A549 (cell line): ENCODE measurements around the gene AKAP10. TPM values are rescaled to one million over a fixed set of nuclear protein-coding genes. Genes with fewer than 3 reads are reported as not detected.

Source experiments
- ATAC-seq, 2 experiments: fragments of 200-7000 bp in 1 of 2; fragments of >200 bp in 1 of 2; cut with Nextera tagmentation in 1 of 2; cut with Tn5 transposase in 1 of 2; 3 replicates each; pipeline versions ENCODE4 v1.8.0 to v1.9.1; 2018 to 2020; ENCODE audit warnings: mild to moderate bottlenecking in 1 of 2, moderate library complexity in 1 of 2
- CTCF ChIA-PET: fragments of 300-600 bp; sonication (Branson Sonifier 250); formaldehyde crosslinking; extraction: SDS; loops from one replicate; lab custom pipeline; 2021; ENCODE audit warnings: antibody characterized with exemption, inconsistent platforms; lab: Yijun Ruan, JAX
- POLR2A ChIA-PET: fragments of 350-600 bp; formaldehyde crosslinking; extraction: SDS; loops from one replicate; lab custom pipeline; 2021; ENCODE audit warnings: antibody characterized with exemption, inconsistent platforms; lab: Yijun Ruan, JAX
- DNase-seq, 2 experiments: peaks; one replicate each; pipeline versions ENCODE4 v3.0.0 to v3.0.0-alpha.2; 2011 to 2016; ENCODE audit warnings: low read depth in 1 of 2, low spot score in 1 of 2
- FAIRE-seq: peaks from 2 replicates; lab custom pipeline; 2011; peaks lifted over from hg19 to GRCh38; lab: Jason Lieb, UNC
- H3K27ac ChIP-seq, 2 experiments: fragments of >200 bp; sonication (Bioruptor Twin); formaldehyde crosslinking; 3 replicates each; pipeline ENCODE4 v1.5.1; 2016 to 2017
- H3K4me1 ChIP-seq: fragments of >200 bp; sonication (Bioruptor Twin); formaldehyde crosslinking; 3 replicates; pipeline ENCODE4 v1.6.1; 2016
- H3K4me2 ChIP-seq: fragments of >200 bp; sonication (Bioruptor Twin); formaldehyde crosslinking; 3 replicates; pipeline ENCODE4 v1.6.1; 2016
- H3K4me3 ChIP-seq: fragments of >200 bp; sonication (Bioruptor Twin); formaldehyde crosslinking; 3 replicates; pipeline ENCODE4 v1.5.1; 2016
- H3K9me3 ChIP-seq: fragments of >200 bp; sonication (Bioruptor Twin); formaldehyde crosslinking; 3 replicates; pipeline ENCODE4 v1.6.1; 2016
- ATOH8 ChIP-seq: fragments of 250-450 bp; sonication (Bioruptor Pico); IDR thresholded peaks from 2 replicates; pipeline ENCODE4 v1.5.0; 2020; ENCODE audit warnings: low read depth, mild to moderate bottlenecking, moderate library complexity
- BHLHE40 ChIP-seq: IDR thresholded peaks from 2 replicates; pipeline ENCODE4 v1.6.1; 2012; ENCODE audit warnings: low read depth, low read length, inconsistent platforms
- CBX2 ChIP-seq: fragments of 200-600 bp; sonication (generic); IDR thresholded peaks from 2 replicates; pipeline ENCODE4 v1.6.1; 2016; ENCODE audit warnings: low read depth, mild to moderate bottlenecking, borderline replicate concordance
- CBX8 ChIP-seq: fragments of 200-600 bp; sonication (generic); IDR thresholded peaks from 2 replicates; pipeline ENCODE4 v1.6.1; 2016
- CEBPB ChIP-seq, 2 experiments: fragments of >200 bp in 1 of 2; sonication (Bioruptor Twin) in 1 of 2; formaldehyde crosslinking in 1 of 2; IDR thresholded peaks; 2 replicates each; pipeline ENCODE4 v1.6.1; 2012 to 2016
- CHD2 ChIP-seq: fragments of 150-350 bp; IDR thresholded peaks from 2 replicates; pipeline ENCODE4 v1.6.1; 2014; ENCODE audit warnings: low read length; ENCODE audit not compliant: partially characterized antibody
- CHD4 ChIP-seq: fragments of 200-600 bp; sonication (generic); IDR thresholded peaks from 2 replicates; pipeline ENCODE4 v1.6.1; 2016; ENCODE audit warnings: antibody characterized with exemption, mild to moderate bottlenecking, borderline replicate concordance
- EHMT2 ChIP-seq: fragments of 200-600 bp; sonication (generic); IDR thresholded peaks from 2 replicates; pipeline ENCODE4 v1.6.1; 2016; ENCODE audit warnings: antibody characterized with exemption, low read depth, mild to moderate bottlenecking, moderate library complexity
- EP300 ChIP-seq, 2 experiments: fragments of >200 bp; sonication (Bioruptor Twin); formaldehyde crosslinking; IDR thresholded peaks; 2 replicates in 1 of 2; 3 replicates in 1 of 2; pipeline ENCODE4 v1.6.1; 2016 to 2017
- GATA3 ChIP-seq: IDR thresholded peaks from 2 replicates; pipeline ENCODE4 v1.6.1; 2012; ENCODE audit warnings: borderline replicate concordance
- HOXA7 ChIP-seq: fragments of 250-450 bp; sonication (Bioruptor Pico); IDR thresholded peaks from 2 replicates; pipeline ENCODE4 v1.5.0; 2020; ENCODE audit warnings: mild to moderate bottlenecking, moderate library complexity
- HOXB5 ChIP-seq: fragments of 250-450 bp; sonication (Bioruptor Pico); IDR thresholded peaks from 2 replicates; pipeline ENCODE4 v1.5.0; 2020; ENCODE audit warnings: mild to moderate bottlenecking, moderate library complexity
- JUN ChIP-seq, 2 experiments: fragments of >200 bp; sonication (Bioruptor Twin); formaldehyde crosslinking; IDR thresholded peaks; 2 replicates in 1 of 2; 3 replicates in 1 of 2; pipeline ENCODE4 v1.6.1; 2016 to 2017
- JUNB ChIP-seq: fragments of >200 bp; sonication (Bioruptor Twin); formaldehyde crosslinking; IDR thresholded peaks from 2 replicates; pipeline ENCODE4 v1.6.1; 2016
- KDM1A ChIP-seq: fragments of 200-600 bp; sonication (generic); IDR thresholded peaks from 2 replicates; pipeline ENCODE4 v1.6.1; 2016; ENCODE audit warnings: low read depth, mild to moderate bottlenecking
- MAFK ChIP-seq: fragments of 450-650 bp; IDR thresholded peaks from 2 replicates; pipeline ENCODE4 v1.6.1; 2014; ENCODE audit not compliant: partially characterized antibody
- MAZ ChIP-seq: fragments of 150-350 bp; IDR thresholded peaks from 2 replicates; pipeline ENCODE4 v1.6.1; 2014; ENCODE audit warnings: antibody characterized with exemption, low read depth, low read length, borderline replicate concordance
- MYC ChIP-seq: IDR thresholded peaks from 2 replicates; pipeline ENCODE4 v1.6.1; 2012; ENCODE audit warnings: mild to moderate bottlenecking, inconsistent platforms, low read length, improper control_type of control experiment, borderline replicate concordance
- NFE2L2 ChIP-seq: fragments of 150-350 bp; conservative IDR thresholded peaks from 2 replicates; pipeline ENCODE4 v1.6.1; 2014; ENCODE audit warnings: low read length
- NPAS2 ChIP-seq: fragments of 250-450 bp; sonication (Bioruptor Pico); IDR thresholded peaks from 2 replicates; pipeline ENCODE4 v1.8.0; 2022; ENCODE audit warnings: mild to moderate bottlenecking, moderate library complexity, borderline replicate concordance
- PBX3 ChIP-seq: IDR thresholded peaks from 2 replicates; pipeline ENCODE4 v1.6.1; 2012
- POLR2A ChIP-seq: IDR thresholded peaks from 2 replicates; pipeline ENCODE4 v1.6.1; 2012; ENCODE audit warnings: mild to moderate bottlenecking, low read length
- POLR2AphosphoS2 ChIP-seq: conservative IDR thresholded peaks from 2 replicates; pipeline ENCODE4 v1.6.1; 2012; ENCODE audit warnings: low read length, improper control_type of control experiment, inconsistent platforms
- RAD21 ChIP-seq, 2 experiments: fragments of >200 bp in 1 of 2; sonication (Bioruptor Twin) in 1 of 2; formaldehyde crosslinking in 1 of 2; IDR thresholded peaks in 1 of 2; conservative IDR thresholded peaks in 1 of 2; 2 replicates in 1 of 2; 3 replicates in 1 of 2; pipeline ENCODE4 v1.6.1; 2012 to 2018; ENCODE audit warnings: inconsistent platforms in 1 of 2
- RCOR1 ChIP-seq: fragments of 150-350 bp; IDR thresholded peaks from 2 replicates; pipeline ENCODE4 v1.6.1; 2014; ENCODE audit warnings: antibody characterized with exemption, low read length, low read depth
- RFX5 ChIP-seq: fragments of 450-650 bp; IDR thresholded peaks from 2 replicates; pipeline ENCODE4 v1.7.1; 2014; ENCODE audit warnings: antibody characterized with exemption, mild to moderate bottlenecking, moderate library complexity
- TP53 ChIP-seq: fragments of 250-450 bp; sonication (Bioruptor Pico); IDR thresholded peaks from 2 replicates; pipeline ENCODE4 v1.5.0; 2021; ENCODE audit warnings: mild to moderate bottlenecking, moderate library complexity
- WGBS: methylation state at CpG from one replicate; pipeline ENCODE4 v1.1.6; 2017; ENCODE audit errors: missing lambda C conversion rate; 5-methylcytosine and 5-hydroxymethylcytosine counted together
- polyA minus RNA-seq: library from RNA; depleted of rRNA, polyadenylated mRNA; stranded (reverse); fragments of >200 nt; gene quantifications from 2 replicates; pipeline ENCODE4 v1.2.3, GENCODE V29; 2011; rRNA and poly(A)+ RNA removed
- polyA plus RNA-seq, 4 experiments: library from polyadenylated mRNA; depleted of rRNA in 3 of 4; stranded (reverse); fragments of >200 nt; fragmentation: RNase III in 1 of 4; extraction: RNeasy Plus Mini Kit Qiagen cat#74134 plus additional on column Dnase treatment in 1 of 4; gene quantifications; 2 replicates in 3 of 4; 3 replicates in 1 of 4; pipeline ENCODE4 v1.2.3, GENCODE V29; 2011 to 2017
- TF ChIP-seq, protein P1 (sequence below): fragments of >200 bp; sonication (Bioruptor Twin); formaldehyde crosslinking; IDR thresholded peaks from 2 replicates; pipeline ENCODE4 v1.6.1; 2016
- TF ChIP-seq, protein P2 (sequence below): fragments of >200 bp; sonication (Bioruptor Twin); formaldehyde crosslinking; IDR thresholded peaks from 3 replicates; pipeline ENCODE4 v1.6.1; 2016
- TF ChIP-seq, protein P3 (sequence below): IDR thresholded peaks from 2 replicates; pipeline ENCODE4 v1.6.1; 2012
- TF ChIP-seq, protein P4 (sequence below): fragments of 450-650 bp; IDR thresholded peaks from 2 replicates; pipeline ENCODE4 v1.6.1; 2014; ENCODE audit warnings: antibody characterized with exemption
- TF ChIP-seq, protein P5 (sequence below): IDR thresholded peaks from 2 replicates; pipeline ENCODE4 v1.6.1; 2012; ENCODE audit warnings: low read depth, borderline replicate concordance

AKAP10 gene, protein sequence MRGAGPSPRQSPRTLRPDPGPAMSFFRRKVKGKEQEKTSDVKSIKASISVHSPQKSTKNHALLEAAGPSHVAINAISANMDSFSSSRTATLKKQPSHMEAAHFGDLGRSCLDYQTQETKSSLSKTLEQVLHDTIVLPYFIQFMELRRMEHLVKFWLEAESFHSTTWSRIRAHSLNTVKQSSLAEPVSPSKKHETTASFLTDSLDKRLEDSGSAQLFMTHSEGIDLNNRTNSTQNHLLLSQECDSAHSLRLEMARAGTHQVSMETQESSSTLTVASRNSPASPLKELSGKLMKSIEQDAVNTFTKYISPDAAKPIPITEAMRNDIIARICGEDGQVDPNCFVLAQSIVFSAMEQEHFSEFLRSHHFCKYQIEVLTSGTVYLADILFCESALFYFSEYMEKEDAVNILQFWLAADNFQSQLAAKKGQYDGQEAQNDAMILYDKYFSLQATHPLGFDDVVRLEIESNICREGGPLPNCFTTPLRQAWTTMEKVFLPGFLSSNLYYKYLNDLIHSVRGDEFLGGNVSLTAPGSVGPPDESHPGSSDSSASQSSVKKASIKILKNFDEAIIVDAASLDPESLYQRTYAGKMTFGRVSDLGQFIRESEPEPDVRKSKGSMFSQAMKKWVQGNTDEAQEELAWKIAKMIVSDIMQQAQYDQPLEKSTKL
- polyA plus RNA-seq (2011; rRNA removed) (51.1 and 52.9 TPM in 2 replicates), polyA plus RNA-seq (2017; fragmentation: RNase III; extraction: RNeasy Plus Mini Kit Qiagen cat#74134 plus additional on column Dnase treatment) (19.9 to 22.0 TPM (median 21.9 TPM) in 3 replicates), polyA minus RNA-seq (71.1 and 72.9 TPM in 2 replicates)
- 12.2 and 15.4 TPM in 2 replicates for polyA plus RNA-seq (2012; cell fraction: cytosol; rRNA removed)
- 11.2 and 15.7 TPM in 2 replicates for polyA plus RNA-seq (2012; cell fraction: nucleus; rRNA removed)

- H3K27ac ChIP-seq = peak within 1 kb of the TSS; percentile 85 to 93
- peak within 1 kb of the TSS; percentile 76 for H3K4me3 ChIP-seq
- FAIRE-seq = no peak
- CTCF ChIA-PET = interaction anchor here (0.5 to 2.1 kb wide), 8 partner anchors 15 to 142 kb away, joined by 3 to 11 read pairs (median 4); partner anchors contain the start of gene SPECC1
- 1% methylated on average over 55 of the region's 75 CpGs for WGBS
- no peaks in the 10 kb centered on the region for H3K9me3 ChIP-seq
- peaks cover 18% of the 10 kb centered on the region for H3K4me1 ChIP-seq
- peak; percentile 94 to 96 for ATAC-seq
- H3K4me2 ChIP-seq = peak within 1 kb of the TSS; percentile 92
- DNase-seq = peak; percentile 89 to 90
- POLR2A ChIA-PET = interaction anchor here (0.6 to 1.9 kb wide), 9 partner anchors 9 to 74 kb away, joined by 3 to 12 read pairs (median 4); partner anchors contain the start of gene SPECC1
- no peak for TF ChIP-seq RCOR1
- TF ChIP-seq, protein P1, sequence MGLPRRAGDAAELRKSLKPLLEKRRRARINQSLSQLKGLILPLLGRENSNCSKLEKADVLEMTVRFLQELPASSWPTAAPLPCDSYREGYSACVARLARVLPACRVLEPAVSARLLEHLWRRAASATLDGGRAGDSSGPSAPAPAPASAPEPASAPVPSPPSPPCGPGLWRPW = no peak
- TF ChIP-seq ATOH8 = peak; percentile 52; the same call in 1 of the 2 replicates
- no peak for TF ChIP-seq EP300 (IDR thresholded peaks at IDR 0.05)
- no peak for TF ChIP-seq HOXA7 (CRISPR knock-in tag)
- TF ChIP-seq, protein P2, sequence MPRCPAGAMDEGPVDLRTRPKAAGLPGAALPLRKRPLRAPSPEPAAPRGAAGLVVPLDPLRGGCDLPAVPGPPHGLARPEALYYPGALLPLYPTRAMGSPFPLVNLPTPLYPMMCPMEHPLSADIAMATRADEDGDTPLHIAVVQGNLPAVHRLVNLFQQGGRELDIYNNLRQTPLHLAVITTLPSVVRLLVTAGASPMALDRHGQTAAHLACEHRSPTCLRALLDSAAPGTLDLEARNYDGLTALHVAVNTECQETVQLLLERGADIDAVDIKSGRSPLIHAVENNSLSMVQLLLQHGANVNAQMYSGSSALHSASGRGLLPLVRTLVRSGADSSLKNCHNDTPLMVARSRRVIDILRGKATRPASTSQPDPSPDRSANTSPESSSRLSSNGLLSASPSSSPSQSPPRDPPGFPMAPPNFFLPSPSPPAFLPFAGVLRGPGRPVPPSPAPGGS = peak; percentile 83; the same call in 2 of the 3 replicates
- TF ChIP-seq CEBPB (IDR thresholded peaks at IDR 0.05) = 0 out of 4 replicates have a peak, but pooled peaks of 1 of the 2 experiments have one; percentile 10
- TF ChIP-seq, protein P3, sequence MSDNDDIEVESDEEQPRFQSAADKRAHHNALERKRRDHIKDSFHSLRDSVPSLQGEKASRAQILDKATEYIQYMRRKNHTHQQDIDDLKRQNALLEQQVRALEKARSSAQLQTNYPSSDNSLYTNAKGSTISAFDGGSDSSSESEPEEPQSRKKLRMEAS = peak; percentile 99
- TF ChIP-seq CHD4 = no peak
- no peak for TF ChIP-seq CHD2
- TF ChIP-seq EHMT2 = no peak
- TF ChIP-seq RAD21 (conservative IDR thresholded peaks at IDR 0.05 in 1 of 2, IDR thresholded peaks at IDR 0.05 in 1 of 2) = peak in 1 of 2 experiments; percentile 25; a peak in 1 of 5 replicates
- TF ChIP-seq, protein P4, sequence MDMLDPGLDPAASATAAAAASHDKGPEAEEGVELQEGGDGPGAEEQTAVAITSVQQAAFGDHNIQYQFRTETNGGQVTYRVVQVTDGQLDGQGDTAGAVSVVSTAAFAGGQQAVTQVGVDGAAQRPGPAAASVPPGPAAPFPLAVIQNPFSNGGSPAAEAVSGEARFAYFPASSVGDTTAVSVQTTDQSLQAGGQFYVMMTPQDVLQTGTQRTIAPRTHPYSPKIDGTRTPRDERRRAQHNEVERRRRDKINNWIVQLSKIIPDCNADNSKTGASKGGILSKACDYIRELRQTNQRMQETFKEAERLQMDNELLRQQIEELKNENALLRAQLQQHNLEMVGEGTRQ = peak; percentile 96
- peak; percentile 56; the same call in 1 of the 2 replicates for TF ChIP-seq NPAS2 (CRISPR knock-in tag)
- peak; percentile 58 to 98; a peak in 4 of 5 replicates for TF ChIP-seq JUN (IDR thresholded peaks at IDR 0.05)
- no peak for TF ChIP-seq RFX5
- TF ChIP-seq, protein P5, sequence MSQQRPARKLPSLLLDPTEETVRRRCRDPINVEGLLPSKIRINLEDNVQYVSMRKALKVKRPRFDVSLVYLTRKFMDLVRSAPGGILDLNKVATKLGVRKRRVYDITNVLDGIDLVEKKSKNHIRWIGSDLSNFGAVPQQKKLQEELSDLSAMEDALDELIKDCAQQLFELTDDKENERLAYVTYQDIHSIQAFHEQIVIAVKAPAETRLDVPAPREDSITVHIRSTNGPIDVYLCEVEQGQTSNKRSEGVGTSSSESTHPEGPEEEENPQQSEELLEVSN = peak; percentile 99
- TF ChIP-seq PBX3 = 0 out of 2 replicates have a peak, but pooled peaks have one; percentile 30
- TF ChIP-seq HOXB5 = peak; percentile 87
- TF ChIP-seq KDM1A = no peak
- TF ChIP-seq POLR2A = peak; percentile 58
- TF ChIP-seq NFE2L2 = no peak
- no peak for TF ChIP-seq CBX2
- no peak for TF ChIP-seq CBX8
- TF ChIP-seq POLR2AphosphoS2 = no peak
- TF ChIP-seq BHLHE40 = peak; percentile 84
- no peak for TF ChIP-seq TP53 (CRISPR knock-in tag)
- peak; percentile 75; the same call in 1 of the 2 replicates for TF ChIP-seq MYC
- TF ChIP-seq MAZ = no peak
- no peak for TF ChIP-seq GATA3
- TF ChIP-seq MAFK = no peak
- TF ChIP-seq JUNB = no peak
These were observed at the start of gene AKAP10 for GRCh38 chr17:19977293-19978208. AKAP10 (minus strand) TSS chr17:19977828; CDS start chr17:19977679, 149 bp downstream.
